OCI-LY7 (cell line): ENCODE data around the gene ADCY5.

ENCODE experiments used
- EZH2phosphoT487 ChIP-seq: fragments of 200-600 bp; sonication (generic); IDR thresholded peaks from 2 replicates; pipeline ENCODE4 v1.6.1; 2018; ENCODE audit warnings: low read depth, borderline replicate concordance, mild to moderate bottlenecking, mixed run types, antibody characterized with exemption, low read length, moderate library complexity, mixed read lengths
- TF ChIP-seq, protein P1 (sequence below): fragments of 200-600 bp; sonication (generic); conservative IDR thresholded peaks from 2 replicates; pipeline ENCODE4 v1.5.1; 2014; ENCODE audit warnings: mild to moderate bottlenecking, antibody characterized with exemption, low read length, moderate library complexity, mixed read lengths

- TF ChIP-seq, protein P1, sequence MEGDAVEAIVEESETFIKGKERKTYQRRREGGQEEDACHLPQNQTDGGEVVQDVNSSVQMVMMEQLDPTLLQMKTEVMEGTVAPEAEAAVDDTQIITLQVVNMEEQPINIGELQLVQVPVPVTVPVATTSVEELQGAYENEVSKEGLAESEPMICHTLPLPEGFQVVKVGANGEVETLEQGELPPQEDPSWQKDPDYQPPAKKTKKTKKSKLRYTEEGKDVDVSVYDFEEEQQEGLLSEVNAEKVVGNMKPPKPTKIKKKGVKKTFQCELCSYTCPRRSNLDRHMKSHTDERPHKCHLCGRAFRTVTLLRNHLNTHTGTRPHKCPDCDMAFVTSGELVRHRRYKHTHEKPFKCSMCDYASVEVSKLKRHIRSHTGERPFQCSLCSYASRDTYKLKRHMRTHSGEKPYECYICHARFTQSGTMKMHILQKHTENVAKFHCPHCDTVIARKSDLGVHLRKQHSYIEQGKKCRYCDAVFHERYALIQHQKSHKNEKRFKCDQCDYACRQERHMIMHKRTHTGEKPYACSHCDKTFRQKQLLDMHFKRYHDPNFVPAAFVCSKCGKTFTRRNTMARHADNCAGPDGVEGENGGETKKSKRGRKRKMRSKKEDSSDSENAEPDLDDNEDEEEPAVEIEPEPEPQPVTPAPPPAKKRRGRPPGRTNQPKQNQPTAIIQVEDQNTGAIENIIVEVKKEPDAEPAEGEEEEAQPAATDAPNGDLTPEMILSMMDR = no peak
- TF ChIP-seq EZH2phosphoT487 = no peak
Measured at GRCh38 chr3:123337948-123338619, 110.8 kb downstream of the ADCY5 start.
